CD14-positive monocyte (primary cell): ENCODE data around the gene ARFGAP1. TPM values are rescaled to one million over a fixed set of nuclear protein-coding genes. Genes with fewer than 3 reads are reported as not detected.
A peak's percentile ranks its signal among the peaks of the same experiment; 100 is the strongest.

ENCODE experiments used
- DNase-seq, 3 donors: peaks; one replicate each; pipeline ENCODE4 v3.0.0-alpha.2; 2011 to 2022
- H2AFZ ChIP-seq: 2 replicates; pipeline ENCODE4 v1.6.0; 2012; ENCODE audit warnings: mild to moderate bottlenecking, low read depth, low read length, inconsistent platforms; ENCODE audit not compliant: insufficient read depth, poor library complexity, severe bottlenecking
- H3K27ac ChIP-seq, 2 donors: 1 replicate in 1 of 2; 2 replicates in 1 of 2; pipeline ENCODE4 v1.5.1; 2012 to 2013; ENCODE audit warnings: low read length in 2 of 2, control low read depth in 1 of 2, inconsistent platforms in 1 of 2, low read depth in 1 of 2, mild to moderate bottlenecking in 1 of 2
- H3K27me3 ChIP-seq, 2 donors: one replicate each; pipeline versions ENCODE4 v1.6.0 to v1.6.1; 2011 to 2013; ENCODE audit warnings: low read length in 2 of 2; ENCODE audit not compliant: control insufficient read depth in 2 of 2, insufficient read depth in 2 of 2
- H3K36me3 ChIP-seq, 2 donors: replicated peaks in 1 of 2; 1 replicate in 1 of 2; 2 replicates in 1 of 2; pipeline versions ENCODE4 v1.5.1 to v1.6.1; 2012 to 2013; ENCODE audit warnings: low read length in 2 of 2, control low read depth in 1 of 2, inconsistent platforms in 1 of 2, mild to moderate bottlenecking in 1 of 2; ENCODE audit not compliant: insufficient read depth in 2 of 2, control insufficient read depth in 1 of 2
- H3K4me1 ChIP-seq, 2 donors: 1 replicate in 1 of 2; 2 replicates in 1 of 2; pipeline versions ENCODE4 v1.5.1 to v1.6.1; 2012 to 2013; ENCODE audit warnings: low read length in 2 of 2, control low read depth in 1 of 2, inconsistent platforms in 1 of 2, mild to moderate bottlenecking in 1 of 2, moderate library complexity in 1 of 2; ENCODE audit not compliant: insufficient read depth in 2 of 2, control insufficient read depth in 1 of 2
- H3K4me2 ChIP-seq: replicated peaks from 2 replicates; pipeline ENCODE3; 2012; ENCODE audit warnings: low read length, moderate library complexity, mild to moderate bottlenecking; ENCODE audit not compliant: poor library complexity, severe bottlenecking; ENCODE audit errors: extremely low read depth
- H3K4me3 ChIP-seq, 3 experiments: fragments of 200-600 bp in 1 of 3; sonication (generic) in 1 of 3; replicated peaks in 1 of 3; 1 replicate in 2 of 3; 2 replicates in 1 of 3; pipeline ENCODE4 v1.5.1; 2011 to 2013; ENCODE audit warnings: low read length in 3 of 3, mild to moderate bottlenecking in 3 of 3, control low read depth in 2 of 3, low read depth in 2 of 3, inconsistent platforms in 1 of 3, moderate library complexity in 1 of 3
- H3K79me2 ChIP-seq: 2 replicates; pipeline ENCODE4 v1.6.0; 2012; ENCODE audit warnings: mild to moderate bottlenecking, control low read depth, inconsistent platforms, low read length, moderate library complexity; ENCODE audit not compliant: insufficient read depth
- H3K9ac ChIP-seq: 2 replicates; pipeline ENCODE4 v1.6.0; 2017; ENCODE audit warnings: low read length, mild to moderate bottlenecking; ENCODE audit not compliant: insufficient read depth, poor library complexity, severe bottlenecking
- H3K9me3 ChIP-seq, 2 donors: replicated peaks in 1 of 2; 1 replicate in 1 of 2; 2 replicates in 1 of 2; pipeline versions ENCODE4 v1.5.1 to v1.6.1; 2012 to 2013; ENCODE audit warnings: low read length in 2 of 2, control low read depth in 1 of 2; ENCODE audit not compliant: control insufficient read depth in 1 of 2, insufficient read depth in 1 of 2
- H4K20me1 ChIP-seq: 2 replicates; pipeline ENCODE4 v1.6.0; 2012; ENCODE audit warnings: mild to moderate bottlenecking, low read length, control low read depth, moderate library complexity; ENCODE audit not compliant: insufficient read depth
- H3K27ac Mint-ChIP-seq, 7 donors: one replicate each; pipeline ENCODE4 v1.8.0; 2020; ENCODE audit warnings: mild to moderate bottlenecking in 7 of 7, mixed read lengths in 7 of 7, moderate library complexity in 6 of 7, inconsistent platforms in 2 of 7
- H3K27me3 Mint-ChIP-seq, 3 donors: one replicate each; pipeline ENCODE4 v1.8.0; 2021 to 2022; ENCODE audit warnings: low read depth in 3 of 3, mild to moderate bottlenecking in 3 of 3, mixed read lengths in 3 of 3, moderate library complexity in 3 of 3, inconsistent platforms in 1 of 3
- H3K36me3 Mint-ChIP-seq, 2 donors: one replicate each; pipeline ENCODE4 v1.8.0; 2020; ENCODE audit warnings: mixed read lengths in 2 of 2, inconsistent platforms in 1 of 2, mild to moderate bottlenecking in 1 of 2
- H3K4me1 Mint-ChIP-seq: one replicate; pipeline ENCODE4 v1.8.0; 2020; ENCODE audit warnings: mild to moderate bottlenecking, mixed read lengths
- H3K4me3 Mint-ChIP-seq, 2 donors: one replicate each; pipeline ENCODE4 v1.8.0; 2020; ENCODE audit warnings: mild to moderate bottlenecking in 2 of 2, mixed read lengths in 2 of 2, moderate library complexity in 1 of 2
- H3K9me3 Mint-ChIP-seq, 7 donors: one replicate each; pipeline ENCODE4 v1.8.0; 2020 to 2022; ENCODE audit warnings: mixed read lengths in 7 of 7, mild to moderate bottlenecking in 6 of 7, moderate library complexity in 6 of 7, inconsistent platforms in 2 of 7
- WGBS: methylation state at CpG from one replicate; pipeline ENCODE4 v1.1.5; 2013; ENCODE audit warnings: missing lambda C conversion rate; ENCODE audit not compliant: insufficient coverage; 5-methylcytosine and 5-hydroxymethylcytosine counted together
- intact Hi-C, 2 donors: fragments of 100-400 bp; cut with micrococcal nuclease; formaldehyde crosslinking; loops; one replicate each; pipeline versions ENCODE4 v1.15.0 to v1.15.1; 2023
- polyA plus RNA-seq, 3 donors: library from polyadenylated mRNA; depleted of rRNA in 1 of 3; unstranded in 2 of 3; stranded (reverse) in 1 of 3; fragments of 300-500 nt in 2 of 3; fragments of >200 nt in 1 of 3; fragmentation: Illumina TruSeq in 2 of 3; gene quantifications; 1 replicate in 2 of 3; 2 replicates in 1 of 3; pipeline ENCODE4 v1.2.3, GENCODE V29; 2012 to 2021
- TF ChIP-seq, protein P1 (sequence below): fragments of 200-600 bp; IDR thresholded peaks from one replicate; pipeline ENCODE4 v1.8.0; 2022; ENCODE audit warnings: antibody characterized with exemption, mild to moderate bottlenecking

The ARFGAP1 gene
- polyA plus RNA-seq, 3 donors: 11.2 to 99.8 (median 14.1) TPM

DNA sequence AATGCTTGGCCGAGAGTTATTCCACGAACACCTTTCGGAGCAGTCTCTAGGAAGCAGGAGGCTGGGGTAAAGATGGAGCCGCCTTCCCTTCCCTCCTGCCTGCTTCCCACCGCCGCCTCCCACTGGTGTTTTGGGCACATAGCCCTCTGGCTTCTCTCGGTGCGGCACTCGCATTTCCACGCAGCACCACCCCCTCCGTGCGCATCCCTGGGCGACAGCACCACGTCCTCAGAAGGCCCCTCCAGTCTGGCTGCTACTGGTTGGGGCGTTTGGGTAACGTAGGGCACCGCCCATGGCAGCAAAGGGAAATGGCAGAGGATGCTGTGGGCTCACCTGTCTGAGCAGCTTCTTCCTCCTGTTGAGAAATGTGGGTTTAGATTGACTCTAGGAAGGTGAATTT, 22.8 kb downstream of the ARFGAP1 start:
- DNase-seq: no peak
- Mint-ChIP-seq H3K27ac (peak overlapping the region in 1 of 7 donors; percentile 50), H3K9me3 (peaks cover 0 to 2% (median 0%) of the 10 kb centered on the region in 7 donors), H3K27me3 (peaks cover 19 to 42% (median 23%) of the 10 kb centered on the region in 3 donors), H3K4me1 (no peaks in the 10 kb centered on the region), H3K4me3 (peak overlapping the region in 1 of 2 donors; percentile 46), H3K36me3 (no peaks in the 10 kb centered on the region)
- peaks cover 0 to 17% of the 10 kb centered on the region in 2 donors for H3K27me3 ChIP-seq
- H4K20me1 ChIP-seq: peaks cover 5% of the 10 kb centered on the region
- H3K79me2 ChIP-seq: no peaks in the 10 kb centered on the region
- no peaks in the 10 kb centered on the region for H3K4me1 ChIP-seq
- WGBS: 16% methylated on average over 17 of the region's 17 CpGs
- TF ChIP-seq, protein P1, sequence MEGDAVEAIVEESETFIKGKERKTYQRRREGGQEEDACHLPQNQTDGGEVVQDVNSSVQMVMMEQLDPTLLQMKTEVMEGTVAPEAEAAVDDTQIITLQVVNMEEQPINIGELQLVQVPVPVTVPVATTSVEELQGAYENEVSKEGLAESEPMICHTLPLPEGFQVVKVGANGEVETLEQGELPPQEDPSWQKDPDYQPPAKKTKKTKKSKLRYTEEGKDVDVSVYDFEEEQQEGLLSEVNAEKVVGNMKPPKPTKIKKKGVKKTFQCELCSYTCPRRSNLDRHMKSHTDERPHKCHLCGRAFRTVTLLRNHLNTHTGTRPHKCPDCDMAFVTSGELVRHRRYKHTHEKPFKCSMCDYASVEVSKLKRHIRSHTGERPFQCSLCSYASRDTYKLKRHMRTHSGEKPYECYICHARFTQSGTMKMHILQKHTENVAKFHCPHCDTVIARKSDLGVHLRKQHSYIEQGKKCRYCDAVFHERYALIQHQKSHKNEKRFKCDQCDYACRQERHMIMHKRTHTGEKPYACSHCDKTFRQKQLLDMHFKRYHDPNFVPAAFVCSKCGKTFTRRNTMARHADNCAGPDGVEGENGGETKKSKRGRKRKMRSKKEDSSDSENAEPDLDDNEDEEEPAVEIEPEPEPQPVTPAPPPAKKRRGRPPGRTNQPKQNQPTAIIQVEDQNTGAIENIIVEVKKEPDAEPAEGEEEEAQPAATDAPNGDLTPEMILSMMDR: no peak
- no peak overlapping the region for H3K27ac ChIP-seq
- no peak overlapping the region for H3K4me2 ChIP-seq
- H3K9ac ChIP-seq: no peak overlapping the region
- H3K36me3 ChIP-seq: no peaks in the 10 kb centered on the region
- H2AFZ ChIP-seq: no peak overlapping the region
- H3K9me3 ChIP-seq: no peaks in the 10 kb centered on the region
- no peak overlapping the region for H3K4me3 ChIP-seq
- intact Hi-C loops: no loop called here

DNA sequence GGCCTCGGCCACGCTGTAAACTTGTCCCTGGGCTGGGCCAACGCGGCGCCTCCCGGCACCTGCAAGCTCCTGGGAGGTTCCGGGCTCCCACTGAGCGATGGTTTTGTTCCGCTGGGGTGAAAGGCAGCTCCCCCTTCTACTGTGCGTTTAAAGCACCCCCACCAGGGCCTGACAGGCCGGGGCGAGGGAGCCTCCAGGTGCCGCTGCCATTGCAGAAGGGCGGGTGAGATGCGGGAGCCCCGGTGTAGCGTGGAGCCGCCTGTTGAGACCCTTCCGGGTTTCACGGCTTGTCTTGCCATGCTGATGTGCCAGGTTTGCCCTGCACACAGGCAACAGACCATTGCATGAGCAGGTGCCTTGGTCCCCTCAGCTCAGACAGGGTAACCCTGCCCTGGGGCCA, 23.2 kb downstream of the ARFGAP1 start:
- H3K4me3 Mint-ChIP-seq: peak overlapping the region in 1 of 2 donors; percentile 46
- Histone ChIP-seq H2AFZ (no peak overlapping the region), H3K79me2 (no peaks in the 10 kb centered on the region), H4K20me1 (peaks cover 3% of the 10 kb centered on the region), H3K4me2 (no peak overlapping the region), H3K9me3 (no peaks in the 10 kb centered on the region), H3K4me3 (no peak overlapping the region), H3K27ac (no peak overlapping the region), H3K9ac (no peak overlapping the region), H3K36me3 (no peaks in the 10 kb centered on the region), H3K4me1 (no peaks in the 10 kb centered on the region), H3K27me3 (peaks cover 0 to 17% of the 10 kb centered on the region in 2 donors)
- H3K9me3 Mint-ChIP-seq: peaks cover 0 to 2% (median 0%) of the 10 kb centered on the region in 7 donors
- TF ChIP-seq, protein P1: no peak
- no peaks in the 10 kb centered on the region for H3K4me1 Mint-ChIP-seq
- WGBS: 12% methylated on average over 20 of the region's 20 CpGs
- no peaks in the 10 kb centered on the region for H3K36me3 Mint-ChIP-seq
- H3K27ac Mint-ChIP-seq: no peak overlapping the region
- intact Hi-C loops: no loop called here
- no peak for DNase-seq
- peaks cover 19 to 43% (median 24%) of the 10 kb centered on the region in 3 donors for H3K27me3 Mint-ChIP-seq
